ENCODE results near the gene PARN.
"Not testable (repeated sequence)": the region's sequence is repeated elsewhere in the genome, so short reads cannot be mapped to it uniquely, and the experiment has no call there.

DNA sequence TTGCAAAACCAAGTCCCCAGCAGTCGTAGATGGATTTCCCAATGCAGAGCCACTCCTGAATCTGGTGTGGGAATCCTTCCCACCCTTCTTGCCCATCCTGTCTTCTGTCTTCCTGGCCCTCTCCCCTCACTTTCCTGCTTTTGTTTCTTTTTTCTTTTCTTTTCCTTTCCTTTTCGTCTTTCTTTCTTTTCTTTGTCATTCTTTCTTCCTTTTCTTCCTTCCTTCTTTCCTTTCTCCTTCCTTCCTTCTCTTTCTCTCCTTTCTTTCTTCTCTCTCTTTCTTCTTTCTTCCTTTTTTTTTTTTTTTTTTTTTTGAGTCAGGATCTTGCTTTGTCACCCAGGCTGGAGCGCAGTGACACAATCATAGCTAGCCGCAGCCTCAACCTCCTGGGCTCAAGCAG, 209.8 kb downstream of the PARN start:
- not testable (repeated sequence) for TF ChIP-seq POLR2A (IDR thresholded peaks at IDR 0.05)
- TF ChIP-seq, protein P1, sequence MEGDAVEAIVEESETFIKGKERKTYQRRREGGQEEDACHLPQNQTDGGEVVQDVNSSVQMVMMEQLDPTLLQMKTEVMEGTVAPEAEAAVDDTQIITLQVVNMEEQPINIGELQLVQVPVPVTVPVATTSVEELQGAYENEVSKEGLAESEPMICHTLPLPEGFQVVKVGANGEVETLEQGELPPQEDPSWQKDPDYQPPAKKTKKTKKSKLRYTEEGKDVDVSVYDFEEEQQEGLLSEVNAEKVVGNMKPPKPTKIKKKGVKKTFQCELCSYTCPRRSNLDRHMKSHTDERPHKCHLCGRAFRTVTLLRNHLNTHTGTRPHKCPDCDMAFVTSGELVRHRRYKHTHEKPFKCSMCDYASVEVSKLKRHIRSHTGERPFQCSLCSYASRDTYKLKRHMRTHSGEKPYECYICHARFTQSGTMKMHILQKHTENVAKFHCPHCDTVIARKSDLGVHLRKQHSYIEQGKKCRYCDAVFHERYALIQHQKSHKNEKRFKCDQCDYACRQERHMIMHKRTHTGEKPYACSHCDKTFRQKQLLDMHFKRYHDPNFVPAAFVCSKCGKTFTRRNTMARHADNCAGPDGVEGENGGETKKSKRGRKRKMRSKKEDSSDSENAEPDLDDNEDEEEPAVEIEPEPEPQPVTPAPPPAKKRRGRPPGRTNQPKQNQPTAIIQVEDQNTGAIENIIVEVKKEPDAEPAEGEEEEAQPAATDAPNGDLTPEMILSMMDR (IDR thresholded peaks at IDR 0.05) = not testable (repeated sequence)

Measured in adrenal gland (tissue), 5 donors.